Suprapubic skin (tissue), 4 donors: ENCODE data around the gene ARHGAP23. TPM values are rescaled to one million over a fixed set of nuclear protein-coding genes. Genes with fewer than 3 reads are reported as not detected.

Source experiments
- DNase-seq, 2 donors: peaks; one replicate each; pipeline ENCODE4 v3.0.0-alpha.2; 2019; ENCODE audit warnings: low spot score in 2 of 2
- H3K27ac ChIP-seq: fragments of 200-600 bp; sonication (generic); one replicate; pipeline ENCODE4 v1.5.1; 2019
- H3K27me3 ChIP-seq: fragments of 200-600 bp; sonication (generic); one replicate; pipeline ENCODE4 v1.5.1; 2019
- H3K36me3 ChIP-seq: fragments of 200-600 bp; sonication (generic); one replicate; pipeline ENCODE4 v1.5.1; 2019
- H3K4me1 ChIP-seq: fragments of 200-600 bp; sonication (generic); one replicate; pipeline ENCODE4 v1.5.1; 2019
- H3K4me3 ChIP-seq: fragments of 200-600 bp; sonication (generic); one replicate; pipeline ENCODE4 v1.5.1; 2019; ENCODE audit warnings: mild to moderate bottlenecking
- H3K9me3 ChIP-seq: fragments of 200-600 bp; sonication (generic); one replicate; pipeline ENCODE4 v1.5.1; 2019
- CTCF ChIP-seq, 2 donors: fragments of 200-600 bp in 1 of 2; fragments of 450-650 bp in 1 of 2; sonication (generic) in 1 of 2; IDR thresholded peaks; one replicate each; pipeline ENCODE4 v1.5.1; 2016 to 2019; ENCODE audit warnings: antibody characterized with exemption in 2 of 2, mild to moderate bottlenecking in 1 of 2, moderate library complexity in 1 of 2
- EP300 ChIP-seq: sonication (generic); formaldehyde crosslinking; IDR thresholded peaks from one replicate; pipeline ENCODE4 v1.6.1; 2017; ENCODE audit warnings: antibody characterized with exemption
- POLR2A ChIP-seq, 2 donors: fragments of 450-650 bp; IDR thresholded peaks; one replicate each; pipeline ENCODE4 v1.6.1; 2017; ENCODE audit warnings: antibody characterized with exemption in 2 of 2, mild to moderate bottlenecking in 2 of 2, moderate library complexity in 2 of 2
- POLR2AphosphoS5 ChIP-seq, 3 donors: sonication (generic); formaldehyde crosslinking; IDR thresholded peaks; one replicate each; pipeline ENCODE4 v1.6.1; 2017; ENCODE audit warnings: antibody characterized with exemption in 3 of 3
- WGBS: methylation state at CpG from one replicate; pipeline ENCODE4 v1.1.5; 2018; 5-methylcytosine and 5-hydroxymethylcytosine counted together
- total RNA-seq, 4 donors: library from RNA; depleted of rRNA; stranded (reverse); fragments of >200 nt; gene quantifications; one replicate each; pipeline ENCODE4 v1.1.0, GENCODE V29; 2016

Gene ARHGAP23
- total RNA-seq, 4 donors from 2014 or later, result 94.8 to 149 (median 121) TPM

GRCh38 chr17:38440614-38441397 is 12.5 kb downstream of the ARHGAP23 start:
- TF ChIP-seq POLR2AphosphoS5 (IDR thresholded peaks at IDR 0.05) (no peak), POLR2A (IDR thresholded peaks at IDR 0.05) (no peak), CTCF (IDR thresholded peaks at IDR 0.05) (no peak), EP300 (no peak)
- WGBS, result 79% methylated on average over 13 of the region's 16 CpGs

GRCh38 chr17:38441429-38442061 is 13.3 kb downstream of the ARHGAP23 start:
- H3K9me3 ChIP-seq, result no peaks in the 10 kb centered on the region
- no peaks in the 10 kb centered on the region for H3K27me3 ChIP-seq
- no peaks in the 10 kb centered on the region for H3K36me3 ChIP-seq
- TF ChIP-seq POLR2AphosphoS5 (IDR thresholded peaks at IDR 0.05) (no peak), POLR2A (IDR thresholded peaks at IDR 0.05) (no peak), EP300 (no peak), CTCF (IDR thresholded peaks at IDR 0.05) (no peak)
- H3K4me1 ChIP-seq, result peaks cover 23% of the 10 kb centered on the region
- no peak overlapping the region for H3K27ac ChIP-seq
- DNase-seq, result no peak
- no peak overlapping the region for H3K4me3 ChIP-seq
- 80% methylated on average over 9 of the region's 9 CpGs for WGBS

More at GRCh38 chr17:38440614-38441397, 12.5 kb downstream of the ARHGAP23 start:
- Histone ChIP-seq H3K27me3 (no peaks in the 10 kb centered on the region), H3K27ac (no peak overlapping the region), H3K36me3 (no peaks in the 10 kb centered on the region), H3K9me3 (no peaks in the 10 kb centered on the region), H3K4me3 (no peak overlapping the region), H3K4me1 (peaks cover 23% of the 10 kb centered on the region)
- DNase-seq, result no peak

GRCh38 chr17:38442548-38442947 is 14.3 kb downstream of the ARHGAP23 start:
- DNase-seq, result no peak
- peaks cover 24% of the 10 kb centered on the region for H3K4me1 ChIP-seq
- H3K27me3 ChIP-seq, result no peaks in the 10 kb centered on the region
- H3K4me3 ChIP-seq, result no peak overlapping the region
- 60% methylated on average over 4 of the region's 4 CpGs for WGBS
- H3K36me3 ChIP-seq, result no peaks in the 10 kb centered on the region
- no peaks in the 10 kb centered on the region for H3K9me3 ChIP-seq
- TF ChIP-seq CTCF (IDR thresholded peaks at IDR 0.05), result no peak
- no peak for TF ChIP-seq POLR2A (IDR thresholded peaks at IDR 0.05)
- no peak for TF ChIP-seq POLR2AphosphoS5 (IDR thresholded peaks at IDR 0.05)
- TF ChIP-seq EP300, result no peak
- no peak overlapping the region for H3K27ac ChIP-seq

- WGBS, result 59% methylated on average over 3 of the region's 7 CpGs
- Histone ChIP-seq H3K4me3 (no peak overlapping the region), H3K36me3 (no peaks in the 10 kb centered on the region), H3K4me1 (peaks cover 32% of the 10 kb centered on the region), H3K27me3 (no peaks in the 10 kb centered on the region), H3K27ac (no peak overlapping the region), H3K9me3 (no peaks in the 10 kb centered on the region)
- DNase-seq, result no peak
- TF ChIP-seq EP300 (no peak), CTCF (IDR thresholded peaks at IDR 0.05) (no peak), POLR2A (IDR thresholded peaks at IDR 0.05) (no peak), POLR2AphosphoS5 (IDR thresholded peaks at IDR 0.05) (no peak)
Observed at GRCh38 chr17:38443356-38444031, 15.2 kb downstream of the ARHGAP23 start.

- Histone ChIP-seq H3K4me3 (no peak overlapping the region), H3K9me3 (no peaks in the 10 kb centered on the region), H3K4me1 (peaks cover 32% of the 10 kb centered on the region), H3K27me3 (no peaks in the 10 kb centered on the region), H3K27ac (no peak overlapping the region), H3K36me3 (no peaks in the 10 kb centered on the region)
- 8% methylated on average over 11 of the region's 14 CpGs for WGBS
- DNase-seq, result peak in 1 of 2 donors; percentile 85
- TF ChIP-seq POLR2A (IDR thresholded peaks at IDR 0.05) (no peak), CTCF (IDR thresholded peaks at IDR 0.05) (peak; percentile 82 to 88)
Observed at GRCh38 chr17:38444151-38444550, 15.9 kb downstream of the ARHGAP23 start.
